Measurements from ENCODE around the gene TGFBR3.

DNA sequence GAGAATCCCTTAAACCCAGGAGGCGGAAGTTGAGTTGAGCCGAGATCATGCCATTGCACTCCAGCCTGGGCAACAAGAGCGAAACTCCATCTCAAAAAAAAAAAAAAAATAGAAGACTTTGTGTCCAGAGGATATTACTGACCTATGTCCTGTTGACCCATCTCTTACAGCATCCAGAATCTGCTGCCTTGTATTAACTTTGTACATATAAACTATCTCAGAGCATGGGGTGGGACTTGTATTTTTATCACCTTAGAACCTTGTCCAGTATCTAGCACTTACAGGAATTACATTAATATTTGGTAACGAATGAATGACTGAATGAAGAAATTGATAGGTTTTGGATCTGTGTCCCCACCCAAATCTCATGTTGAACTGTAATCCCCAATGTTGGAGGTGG, 117.8 kb downstream of the TGFBR3 start:
- TF ChIP-seq CHD1 (IDR thresholded peaks at IDR 0.05; ENCODE audit: low read depth, low read length) (no peak), CTCF (conservative IDR thresholded peaks at IDR 0.05; ENCODE audit: low read depth, low read length) (no peak), SMC3 (IDR thresholded peaks at IDR 0.05; ENCODE audit: low read depth, low read length) (no peak), MXI1 (IDR thresholded peaks at IDR 0.05; ENCODE audit: borderline replicate concordance, low read depth, low read length) (no peak), RAD21 (IDR thresholded peaks at IDR 0.05; ENCODE audit: low read length) (no peak), MAZ (IDR thresholded peaks at IDR 0.05; ENCODE audit: borderline replicate concordance, low read depth, low read length) (no peak), POLR2A (IDR thresholded peaks at IDR 0.05; ENCODE audit: low read depth, low read length) (no peak), CEBPB (IDR thresholded peaks at IDR 0.05; ENCODE audit: low read depth, low read length) (no peak), USF2 (IDR thresholded peaks at IDR 0.05; ENCODE audit: low read depth, low read length) (no peak)
